Gastroesophageal sphincter (tissue), 3 donors: ENCODE results near the gene DNAH10.

Experiments used
- CTCF ChIP-seq, 4 experiments: fragments of 200-600 bp in 2 of 4; fragments of 450-650 bp in 2 of 4; sonication (generic) in 1 of 4; IDR thresholded peaks; one replicate each; pipeline ENCODE4 v1.5.1; 2017 to 2019; ENCODE audit warnings: antibody characterized with exemption in 4 of 4, mild to moderate bottlenecking in 2 of 4, moderate library complexity in 2 of 4
- EP300 ChIP-seq: sonication (generic); formaldehyde crosslinking; IDR thresholded peaks from one replicate; pipeline ENCODE4 v1.6.1; 2017; ENCODE audit warnings: antibody characterized with exemption, mild to moderate bottlenecking
- POLR2A ChIP-seq, 2 donors: fragments of 450-650 bp; IDR thresholded peaks; one replicate each; pipeline ENCODE4 v1.6.1; 2017; ENCODE audit warnings: antibody characterized with exemption in 2 of 2, mild to moderate bottlenecking in 2 of 2, moderate library complexity in 1 of 2
- POLR2AphosphoS5 ChIP-seq: sonication (generic); formaldehyde crosslinking; IDR thresholded peaks from one replicate; pipeline ENCODE4 v1.6.1; 2017; ENCODE audit warnings: antibody characterized with exemption

- no peak for TF ChIP-seq POLR2AphosphoS5
- no peak for TF ChIP-seq POLR2A (IDR thresholded peaks at IDR 0.05)
- no peak for TF ChIP-seq CTCF (IDR thresholded peaks at IDR 0.05)
- no peak for TF ChIP-seq EP300
These were observed 198.8 kb downstream of the DNAH10 start for GRCh38 chr12:123960856-123961255.
